ENCODE results near the gene ATRNL1.

GRCh38 chr10:115948465-115948864, 855.3 kb downstream of the ATRNL1 start:
- TF ChIP-seq POLR2A (IDR thresholded peaks at IDR 0.05) (no peak), CTCF (IDR thresholded peaks at IDR 0.05 in 8 of 11, conservative IDR thresholded peaks at IDR 0.05 in 3 of 11) (peak in 3 of 11 experiments; percentile 17 to 23 (median 20))
